KOPT-K1 (cell line): ENCODE measurements around the gene RNF182.

Experiments
- H3K27ac ChIP-seq: fragments of 200-600 bp; sonication (generic); 2 replicates; pipeline ENCODE4 v1.5.1; 2016; ENCODE audit warnings: antibody characterized with exemption, mild to moderate bottlenecking, low read depth, low read length; ENCODE audit not compliant: poor library complexity, severe bottlenecking
- H3K36me3 ChIP-seq: fragments of 200-600 bp; sonication (generic); 2 replicates; pipeline ENCODE4 v1.5.1; 2017; ENCODE audit warnings: antibody characterized with exemption, mild to moderate bottlenecking, low read length, moderate library complexity; ENCODE audit not compliant: insufficient read depth
- H3K9me3 ChIP-seq: fragments of 200-600 bp; sonication (generic); 2 replicates; pipeline ENCODE4 v1.5.1; 2017; ENCODE audit warnings: antibody characterized with exemption, low read length, mild to moderate bottlenecking; ENCODE audit not compliant: insufficient read depth, poor library complexity, severe bottlenecking

The RNF182 gene

GRCh38 chr6:13992417-13993055, 67.8 kb downstream of the RNF182 start:
- H3K27ac ChIP-seq: no peak overlapping the region
- H3K36me3 ChIP-seq: no peaks in the 10 kb centered on the region
- peaks cover 8% of the 10 kb centered on the region for H3K9me3 ChIP-seq

- peaks cover 13% of the 10 kb centered on the region for H3K9me3 ChIP-seq
- H3K27ac ChIP-seq: no peak overlapping the region
- H3K36me3 ChIP-seq: no peaks in the 10 kb centered on the region
These were observed 68.7 kb downstream of the RNF182 start for GRCh38 chr6:13993416-13993815.

- Histone ChIP-seq H3K27ac (no peak overlapping the region), H3K36me3 (no peaks in the 10 kb centered on the region), H3K9me3 (peaks cover 17% of the 10 kb centered on the region)
These were observed 73.6 kb downstream of the RNF182 start for GRCh38 chr6:13998356-13998755.

- Histone ChIP-seq H3K9me3 (peaks cover 17% of the 10 kb centered on the region), H3K27ac (no peak overlapping the region), H3K36me3 (no peaks in the 10 kb centered on the region)
These were observed 76.1 kb downstream of the RNF182 start for GRCh38 chr6:14000901-14001300.

- Histone ChIP-seq H3K27ac (no peak overlapping the region), H3K36me3 (no peaks in the 10 kb centered on the region), H3K9me3 (peaks cover 13% of the 10 kb centered on the region)
These were observed 76.7 kb downstream of the RNF182 start for GRCh38 chr6:14001329-14002012.

GRCh38 chr6:14002176-14002947, 77.6 kb downstream of the RNF182 start:
- H3K27ac ChIP-seq: no peak overlapping the region
- no peaks in the 10 kb centered on the region for H3K36me3 ChIP-seq
- H3K9me3 ChIP-seq: peaks cover 9% of the 10 kb centered on the region

GRCh38 chr6:14004258-14004657, 79.5 kb downstream of the RNF182 start:
- no peaks in the 10 kb centered on the region for H3K9me3 ChIP-seq
- no peak overlapping the region for H3K27ac ChIP-seq
- H3K36me3 ChIP-seq: no peaks in the 10 kb centered on the region

GRCh38 chr6:14008809-14009208, 84.1 kb downstream of the RNF182 start:
- Histone ChIP-seq H3K36me3 (no peaks in the 10 kb centered on the region), H3K9me3 (peaks cover 11% of the 10 kb centered on the region), H3K27ac (no peak overlapping the region)

- Histone ChIP-seq H3K36me3 (no peaks in the 10 kb centered on the region), H3K9me3 (peaks cover 11% of the 10 kb centered on the region), H3K27ac (no peak overlapping the region)
These were observed 84.7 kb downstream of the RNF182 start for GRCh38 chr6:14009431-14009830.

- Histone ChIP-seq H3K9me3 (peaks cover 11% of the 10 kb centered on the region), H3K36me3 (no peaks in the 10 kb centered on the region), H3K27ac (no peak overlapping the region)
These were observed 85.5 kb downstream of the RNF182 start for GRCh38 chr6:14010275-14010674.

GRCh38 chr6:14012313-14013030, 87.7 kb downstream of the RNF182 start:
- H3K36me3 ChIP-seq: no peaks in the 10 kb centered on the region
- H3K9me3 ChIP-seq: peaks cover 11% of the 10 kb centered on the region
- H3K27ac ChIP-seq: no peak overlapping the region

- Histone ChIP-seq H3K9me3 (peaks cover 16% of the 10 kb centered on the region), H3K27ac (no peak overlapping the region), H3K36me3 (no peaks in the 10 kb centered on the region)
These were observed 91.2 kb downstream of the RNF182 start for GRCh38 chr6:14015964-14016363.

GRCh38 chr6:14016432-14016831, 91.7 kb downstream of the RNF182 start:
- H3K9me3 ChIP-seq: peaks cover 16% of the 10 kb centered on the region
- H3K36me3 ChIP-seq: no peaks in the 10 kb centered on the region
- no peak overlapping the region for H3K27ac ChIP-seq

GRCh38 chr6:14016935-14017625, 92.3 kb downstream of the RNF182 start:
- Histone ChIP-seq H3K27ac (no peak overlapping the region), H3K36me3 (no peaks in the 10 kb centered on the region), H3K9me3 (peaks cover 12% of the 10 kb centered on the region)
